H9 (cell line): ENCODE data around the gene PHF5A. TPM values are rescaled to one million over a fixed set of nuclear protein-coding genes. Genes with fewer than 3 reads are reported as not detected.

Experiments used
- DNase-seq: peaks from one replicate; pipeline ENCODE4 v3.0.0-alpha.2; 2017
- H2AFZ ChIP-seq: one replicate; pipeline ENCODE4 v1.6.1; 2013; ENCODE audit warnings: mild to moderate bottlenecking, low read length, control low read depth, moderate library complexity
- H2AK5ac ChIP-seq: 2 replicates; pipeline ENCODE4 v1.6.1; 2013; ENCODE audit warnings: low read length, control low read depth, mixed read lengths; ENCODE audit not compliant: insufficient read length
- H2BK120ac ChIP-seq: one replicate; pipeline ENCODE4 v1.6.1; 2013; ENCODE audit warnings: low read depth, mild to moderate bottlenecking, low read length, control low read depth, inconsistent platforms; ENCODE audit not compliant: poor library complexity, severe bottlenecking
- H2BK12ac ChIP-seq: 2 replicates; pipeline ENCODE4 v1.6.1; 2013; ENCODE audit warnings: low read length, control low read depth, mixed read lengths, low read depth; ENCODE audit not compliant: insufficient read length
- H2BK15ac ChIP-seq: 2 replicates; pipeline ENCODE4 v1.6.1; 2013; ENCODE audit warnings: low read depth, low read length, control low read depth
- H2BK20ac ChIP-seq: one replicate; pipeline ENCODE4 v1.6.1; 2013; ENCODE audit warnings: low read depth, mild to moderate bottlenecking, low read length, control low read depth, inconsistent platforms; ENCODE audit not compliant: poor library complexity, severe bottlenecking
- H2BK5ac ChIP-seq: 2 replicates; pipeline ENCODE4 v1.6.1; 2013; ENCODE audit warnings: low read length, control low read depth, mixed read lengths; ENCODE audit not compliant: insufficient read length
- H3K14ac ChIP-seq: 2 replicates; pipeline ENCODE4 v1.6.1; 2013; ENCODE audit warnings: low read length, control low read depth; ENCODE audit not compliant: insufficient read depth
- H3K18ac ChIP-seq: 2 replicates; pipeline ENCODE4 v1.6.1; 2013; ENCODE audit warnings: low read depth, mild to moderate bottlenecking, mixed read lengths, low read length, control low read depth; ENCODE audit not compliant: insufficient read length
- H3K23ac ChIP-seq: 2 replicates; pipeline ENCODE4 v1.6.1; 2013; ENCODE audit warnings: low read length, control low read depth, mixed read lengths, low read depth; ENCODE audit not compliant: insufficient read length
- H3K23me2 ChIP-seq: 2 replicates; pipeline ENCODE4 v1.6.1; 2013; ENCODE audit warnings: low read depth, mild to moderate bottlenecking, mixed read lengths, low read length, control low read depth; ENCODE audit not compliant: insufficient read length, poor library complexity, severe bottlenecking
- H3K27ac ChIP-seq: 2 replicates; pipeline ENCODE4 v1.5.1; 2013; ENCODE audit warnings: low read length, control low read depth, mixed read lengths, low read depth; ENCODE audit not compliant: insufficient read length
- H3K27me3 ChIP-seq: 2 replicates; pipeline ENCODE4 v1.6.1; 2013; ENCODE audit warnings: low read length, control low read depth, inconsistent platforms; ENCODE audit not compliant: insufficient read depth
- H3K4ac ChIP-seq: 2 replicates; pipeline ENCODE4 v1.6.1; 2013; ENCODE audit warnings: low read depth, mild to moderate bottlenecking, control low read depth, inconsistent platforms, low read length, moderate library complexity
- H3K4me1 ChIP-seq: 2 replicates; pipeline ENCODE4 v1.6.1; 2013; ENCODE audit warnings: low read length, control low read depth, inconsistent platforms; ENCODE audit not compliant: insufficient read depth
- H3K4me2 ChIP-seq: 2 replicates; pipeline ENCODE4 v1.6.1; 2013; ENCODE audit warnings: low read length, control low read depth, mixed read lengths; ENCODE audit not compliant: insufficient read length, insufficient read depth
- H3K56ac ChIP-seq: 2 replicates; pipeline ENCODE4 v1.6.1; 2013; ENCODE audit warnings: low read depth, mild to moderate bottlenecking, mixed read lengths, low read length, control low read depth; ENCODE audit not compliant: insufficient read length
- H3K79me1 ChIP-seq: 2 replicates; pipeline ENCODE4 v1.6.1; 2013; ENCODE audit warnings: low read depth, mild to moderate bottlenecking, moderate library complexity, low read length, control low read depth, inconsistent platforms; ENCODE audit not compliant: insufficient read depth, poor library complexity, severe bottlenecking
- H3K79me2 ChIP-seq: 2 replicates; pipeline ENCODE4 v1.6.1; 2013; ENCODE audit warnings: low read length, control low read depth, inconsistent platforms; ENCODE audit not compliant: insufficient read depth
- H3K9ac ChIP-seq: 2 replicates; pipeline ENCODE4 v1.6.1; 2013; ENCODE audit warnings: low read length, control low read depth, mixed read lengths; ENCODE audit not compliant: insufficient read length; ENCODE audit errors: extremely low read depth
- H3K9me3 ChIP-seq: one replicate; pipeline ENCODE4 v1.6.1; 2013; ENCODE audit warnings: low read depth, low read length, inconsistent platforms; ENCODE audit not compliant: control insufficient read depth
- H3T11ph ChIP-seq: one replicate; pipeline ENCODE4 v1.6.1; 2013; ENCODE audit warnings: mild to moderate bottlenecking, low read length, control low read depth, inconsistent platforms
- H4K20me1 ChIP-seq: one replicate; pipeline ENCODE4 v1.6.1; 2013; ENCODE audit not compliant: control insufficient read depth, insufficient read length, insufficient read depth
- H4K5ac ChIP-seq: 2 replicates; pipeline ENCODE4 v1.6.1; 2013; ENCODE audit warnings: low read depth, mild to moderate bottlenecking, mixed read lengths, low read length, control low read depth; ENCODE audit not compliant: insufficient read length
- H4K8ac ChIP-seq: replicated peaks from 2 replicates; pipeline ENCODE4 v1.6.1; 2013; ENCODE audit warnings: low read length, control low read depth, mixed read lengths, low read depth; ENCODE audit not compliant: insufficient read length
- H4K91ac ChIP-seq: 2 replicates; pipeline ENCODE4 v1.6.1; 2013; ENCODE audit warnings: low read depth, mild to moderate bottlenecking, moderate library complexity, mixed read lengths, low read length, control low read depth; ENCODE audit not compliant: insufficient read length
- H3K27ac Mint-ChIP-seq, 3 experiments: 2 replicates in 2 of 3; 3 replicates in 1 of 3; pipeline ENCODE4 v1.8.0; 2020 to 2021; ENCODE audit warnings: mixed read lengths in 3 of 3, mild to moderate bottlenecking in 1 of 3, moderate library complexity in 1 of 3
- H3K27me3 Mint-ChIP-seq: 2 replicates; pipeline ENCODE4 v1.8.0; 2021; ENCODE audit warnings: low read depth, mild to moderate bottlenecking, moderate library complexity, mixed read lengths
- H3K36me3 Mint-ChIP-seq, 3 experiments: 2 replicates in 2 of 3; 3 replicates in 1 of 3; pipeline ENCODE4 v1.8.0; 2020 to 2021; ENCODE audit warnings: low read depth in 3 of 3, mixed read lengths in 3 of 3; ENCODE audit not compliant: insufficient read depth in 1 of 3
- H3K4me1 Mint-ChIP-seq, 2 experiments: 2 replicates each; pipeline ENCODE4 v1.8.0; 2020; ENCODE audit warnings: mixed read lengths in 2 of 2
- H3K4me3 Mint-ChIP-seq, 2 experiments: 2 replicates in 1 of 2; 3 replicates in 1 of 2; pipeline ENCODE4 v1.8.0; 2020 to 2021; ENCODE audit warnings: mild to moderate bottlenecking in 2 of 2, mixed read lengths in 2 of 2, moderate library complexity in 1 of 2
- H3K9me3 Mint-ChIP-seq, 2 experiments: 2 replicates in 1 of 2; 3 replicates in 1 of 2; pipeline ENCODE4 v1.8.0; 2020; ENCODE audit warnings: mild to moderate bottlenecking in 2 of 2, mixed read lengths in 2 of 2, moderate library complexity in 1 of 2
- WGBS: extraction: QIAGEN DNeasy Blood & Tissue Kit; methylation state at CpG from one replicate; pipeline ENCODE4 v1.1.7; 2013; ENCODE audit warnings: missing lambda C conversion rate, low lambda C conversion rate, mixed read lengths; ENCODE audit not compliant: insufficient read length; ENCODE audit errors: extremely low coverage; 5-methylcytosine and 5-hydroxymethylcytosine counted together
- total RNA-seq: library from RNA; stranded (reverse); gene quantifications from 2 replicates; pipeline ENCODE4 v1.2.1, GENCODE V29; 2021
- TF ChIP-seq, protein P1 (sequence below): fragments of 200-600 bp; sonication (generic); conservative IDR thresholded peaks from 3 replicates; pipeline ENCODE4 v1.8.0; 2021; ENCODE audit warnings: antibody characterized with exemption, mild to moderate bottlenecking

The PHF5A gene
- total RNA-seq, 1 experiment from 2014 or later, result 114 TPM

DNA sequence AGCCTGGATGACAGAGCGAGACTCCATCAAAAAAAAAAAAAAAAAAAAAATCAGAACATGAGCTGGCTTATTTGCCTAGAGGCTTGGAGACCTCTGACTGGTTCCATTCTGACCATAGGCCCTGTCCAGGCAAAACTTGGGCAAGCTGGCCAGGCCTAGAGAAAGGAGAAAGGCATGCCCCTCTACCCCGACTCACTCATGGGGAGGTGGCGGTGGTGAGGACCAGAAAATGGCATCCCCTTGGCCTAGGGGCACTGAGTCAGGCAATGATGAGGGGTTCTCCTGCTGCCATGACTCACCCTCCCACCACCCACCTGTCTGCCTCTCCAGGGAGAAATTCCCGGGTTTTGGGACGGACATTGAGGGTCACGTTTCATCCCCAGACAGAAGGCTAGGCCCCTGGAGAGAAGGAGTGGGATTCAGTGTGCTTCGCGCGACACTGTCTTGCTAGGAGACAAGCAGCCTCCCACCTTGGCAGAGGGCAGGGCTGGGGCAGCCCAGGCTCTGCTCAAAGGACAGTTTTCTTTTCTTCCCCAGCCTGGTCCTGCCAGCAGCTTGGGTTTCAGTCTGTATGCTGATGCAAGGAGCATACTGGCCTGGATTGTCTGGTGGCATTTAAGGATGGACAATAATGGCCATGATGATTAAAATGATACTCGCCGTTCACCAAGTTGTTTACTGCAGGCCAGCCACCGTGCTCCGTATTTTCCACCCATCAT lies 39.1 kb downstream of the PHF5A start:
- H3K9me3 ChIP-seq, result no peaks in the 10 kb centered on the region
- H3K18ac ChIP-seq, result no peak overlapping the region
- no peak overlapping the region for H3K4me3 Mint-ChIP-seq
- no peaks in the 10 kb centered on the region for H3K4me1 ChIP-seq
- no peak overlapping the region for H2BK12ac ChIP-seq
- H3K36me3 Mint-ChIP-seq, result peaks cover 15 to 32% (median 17%) of the 10 kb centered on the region in 3 experiments; a peak in 6 of 7 replicates
- no peaks in the 10 kb centered on the region for H3K23me2 ChIP-seq
- H3K9me3 Mint-ChIP-seq, result no peaks in the 10 kb centered on the region
- no peak overlapping the region for H2BK20ac ChIP-seq
- H2BK5ac ChIP-seq, result no peak overlapping the region
- no peak overlapping the region for H3K4me2 ChIP-seq
- no peak overlapping the region for H3K9ac ChIP-seq
- H3K4me1 Mint-ChIP-seq, result peaks cover 3 to 6% of the 10 kb centered on the region in 2 experiments; a peak in 3 of 4 replicates
- no peak overlapping the region for H2AFZ ChIP-seq
- no peak overlapping the region for H3K27ac Mint-ChIP-seq
- H3K4ac ChIP-seq, result no peak overlapping the region
- no peaks in the 10 kb centered on the region for H3K79me1 ChIP-seq
- H3T11ph ChIP-seq, result no peak overlapping the region
- no peak overlapping the region for H3K56ac ChIP-seq
- H3K27me3 ChIP-seq, result no peaks in the 10 kb centered on the region
- no peak overlapping the region for H2AK5ac ChIP-seq
- H3K27ac ChIP-seq, result no peak overlapping the region
- DNase-seq, result no peak
- no peak overlapping the region for H4K8ac ChIP-seq
- H3K79me2 ChIP-seq, result no peaks in the 10 kb centered on the region
- H3K27me3 Mint-ChIP-seq, result peaks cover 2% of the 10 kb centered on the region; the same call in 1 of the 2 replicates
- H2BK120ac ChIP-seq, result no peak overlapping the region
- H4K5ac ChIP-seq, result no peak overlapping the region
- H3K14ac ChIP-seq, result no peak overlapping the region
- no peak overlapping the region for H2BK15ac ChIP-seq
- WGBS, result no CpG with 5 or more reads among the region's 13 CpGs
- no peaks in the 10 kb centered on the region for H4K20me1 ChIP-seq
- no peak overlapping the region for H3K23ac ChIP-seq
- TF ChIP-seq, protein P1, sequence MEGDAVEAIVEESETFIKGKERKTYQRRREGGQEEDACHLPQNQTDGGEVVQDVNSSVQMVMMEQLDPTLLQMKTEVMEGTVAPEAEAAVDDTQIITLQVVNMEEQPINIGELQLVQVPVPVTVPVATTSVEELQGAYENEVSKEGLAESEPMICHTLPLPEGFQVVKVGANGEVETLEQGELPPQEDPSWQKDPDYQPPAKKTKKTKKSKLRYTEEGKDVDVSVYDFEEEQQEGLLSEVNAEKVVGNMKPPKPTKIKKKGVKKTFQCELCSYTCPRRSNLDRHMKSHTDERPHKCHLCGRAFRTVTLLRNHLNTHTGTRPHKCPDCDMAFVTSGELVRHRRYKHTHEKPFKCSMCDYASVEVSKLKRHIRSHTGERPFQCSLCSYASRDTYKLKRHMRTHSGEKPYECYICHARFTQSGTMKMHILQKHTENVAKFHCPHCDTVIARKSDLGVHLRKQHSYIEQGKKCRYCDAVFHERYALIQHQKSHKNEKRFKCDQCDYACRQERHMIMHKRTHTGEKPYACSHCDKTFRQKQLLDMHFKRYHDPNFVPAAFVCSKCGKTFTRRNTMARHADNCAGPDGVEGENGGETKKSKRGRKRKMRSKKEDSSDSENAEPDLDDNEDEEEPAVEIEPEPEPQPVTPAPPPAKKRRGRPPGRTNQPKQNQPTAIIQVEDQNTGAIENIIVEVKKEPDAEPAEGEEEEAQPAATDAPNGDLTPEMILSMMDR, result no peak
- no peak overlapping the region for H4K91ac ChIP-seq
